A673 (cell line): Measurements from ENCODE around the gene C3orf22. TPM values are rescaled to one million over a fixed set of nuclear protein-coding genes. Genes with fewer than 3 reads are reported as not detected.
"Not testable (repeated sequence)": the region's sequence is repeated elsewhere in the genome, so short reads cannot be mapped to it uniquely, and the experiment has no call there.

Source experiments
- BruUV-seq: library from RNA; stranded (reverse); fragments of 400-500 nt; replicated peaks from 2 replicates; lab custom pipeline; 2021; lab: Mats Ljungman, UMichigan
- CTCF ChIA-PET: fragments of 300-600 bp; sonication (Branson Sonifier 250); formaldehyde crosslinking; loops from one replicate; lab custom pipeline; 2022; ENCODE audit warnings: antibody characterized with exemption; lab: Charles Lee
- POLR2A ChIA-PET: fragments of 300-600 bp; sonication (Branson Sonifier 250); formaldehyde crosslinking; loops from one replicate; lab custom pipeline; 2022; ENCODE audit warnings: antibody characterized with exemption; ENCODE audit not compliant: low non-redundant PET; lab: Charles Lee
- DNase-seq: peaks from one replicate; pipeline ENCODE4 v3.0.0-alpha.2; 2015; ENCODE audit warnings: low spot score
- H3K27ac ChIP-seq: fragments of 200-600 bp; sonication (generic); 2 replicates; pipeline ENCODE4 v1.5.1; 2016; ENCODE audit warnings: mixed run types, low read depth, mild to moderate bottlenecking, mixed read lengths, antibody characterized with exemption, low read length; ENCODE audit not compliant: poor library complexity, severe bottlenecking
- H3K27me3 ChIP-seq: fragments of 200-600 bp; sonication (generic); replicated peaks from 2 replicates; pipeline ENCODE4 v1.6.1; 2017; ENCODE audit warnings: mixed run types, low read depth, mild to moderate bottlenecking, mixed read lengths, antibody characterized with exemption, low read length; ENCODE audit not compliant: insufficient read depth, poor library complexity
- H3K36me3 ChIP-seq: fragments of 200-600 bp; sonication (generic); 2 replicates; pipeline ENCODE4 v1.6.1; 2016; ENCODE audit warnings: mixed run types, mild to moderate bottlenecking, mixed read lengths, antibody characterized with exemption, low read length; ENCODE audit not compliant: insufficient read depth, poor library complexity, severe bottlenecking
- H3K4me1 ChIP-seq: fragments of 200-600 bp; sonication (generic); 2 replicates; pipeline ENCODE4 v1.6.1; 2017; ENCODE audit warnings: mixed run types, mild to moderate bottlenecking, mixed read lengths, antibody characterized with exemption, low read length; ENCODE audit not compliant: insufficient read depth, poor library complexity, severe bottlenecking
- H3K4me3 ChIP-seq: fragments of 200-600 bp; sonication (generic); 2 replicates; pipeline ENCODE4 v1.5.1; 2016; ENCODE audit warnings: low read depth, mixed run types, mild to moderate bottlenecking, mixed read lengths, low read length; ENCODE audit not compliant: poor library complexity, severe bottlenecking
- H3K9me3 ChIP-seq: fragments of 200-600 bp; sonication (generic); 2 replicates; pipeline ENCODE4 v1.6.1; 2016; ENCODE audit warnings: mixed run types, low read depth, mild to moderate bottlenecking, mixed read lengths, antibody characterized with exemption, low read length; ENCODE audit not compliant: poor library complexity, severe bottlenecking
- CTCF ChIP-seq: fragments of 300-800, 200-600 bp; sonication (generic); conservative IDR thresholded peaks from 2 replicates; pipeline ENCODE4 v1.5.1; 2017; ENCODE audit warnings: low read depth, mild to moderate bottlenecking, antibody characterized with exemption, low read length, moderate library complexity, mixed read lengths
- EZH2 ChIP-seq: fragments of 200-600 bp; sonication (generic); IDR thresholded peaks from 2 replicates; pipeline ENCODE4 v1.6.1; 2017; ENCODE audit warnings: borderline replicate concordance, low read depth, mild to moderate bottlenecking, mixed read lengths, antibody characterized with exemption, low read length; ENCODE audit not compliant: poor library complexity, severe bottlenecking
- intact Hi-C: fragments of 100-400 bp; cut with micrococcal nuclease; formaldehyde crosslinking; loops from one replicate; pipeline ENCODE4 v1.10.0; 2022; ENCODE audit not compliant: unreplicated experiment
- total RNA-seq: library from RNA; stranded (reverse); gene quantifications from 2 replicates; pipeline ENCODE4 v1.2.3, GENCODE V29; 2021

Gene C3orf22
- total RNA-seq, 1 experiment from 2014 or later = not detected

GRCh38 chr3:126604691-126605090 is 46.0 kb upstream of the C3orf22 start:
- CTCF ChIA-PET = no interaction called here
- TF ChIP-seq EZH2 = no peak
- TF ChIP-seq CTCF = no peak
- no peak overlapping the region for H3K4me3 ChIP-seq
- no peaks in the 10 kb centered on the region for H3K9me3 ChIP-seq
- intact Hi-C loops = no loop called here
- POLR2A ChIA-PET = no interaction called here
- no peaks in the 10 kb centered on the region for H3K36me3 ChIP-seq
- BruUV-seq = no TSS peak
- no peaks in the 10 kb centered on the region for H3K4me1 ChIP-seq
- H3K27ac ChIP-seq = no peak overlapping the region
- no peak for DNase-seq
- no peaks in the 10 kb centered on the region for H3K27me3 ChIP-seq

GRCh38 chr3:126599101-126599500 is 40.4 kb upstream of the C3orf22 start:
- H3K9me3 ChIP-seq = peaks cover 13% of the 10 kb centered on the region
- no peaks in the 10 kb centered on the region for H3K27me3 ChIP-seq
- ChIA-PET CTCF (no interaction called here), POLR2A (no interaction called here)
- no peak for TF ChIP-seq EZH2
- TF ChIP-seq CTCF = no peak
- H3K36me3 ChIP-seq = no peaks in the 10 kb centered on the region
- H3K27ac ChIP-seq = no peak overlapping the region
- H3K4me3 ChIP-seq = no peak overlapping the region
- no TSS peak for BruUV-seq
- no peak for DNase-seq
- intact Hi-C loops = no loop called here
- no peaks in the 10 kb centered on the region for H3K4me1 ChIP-seq

DNA sequence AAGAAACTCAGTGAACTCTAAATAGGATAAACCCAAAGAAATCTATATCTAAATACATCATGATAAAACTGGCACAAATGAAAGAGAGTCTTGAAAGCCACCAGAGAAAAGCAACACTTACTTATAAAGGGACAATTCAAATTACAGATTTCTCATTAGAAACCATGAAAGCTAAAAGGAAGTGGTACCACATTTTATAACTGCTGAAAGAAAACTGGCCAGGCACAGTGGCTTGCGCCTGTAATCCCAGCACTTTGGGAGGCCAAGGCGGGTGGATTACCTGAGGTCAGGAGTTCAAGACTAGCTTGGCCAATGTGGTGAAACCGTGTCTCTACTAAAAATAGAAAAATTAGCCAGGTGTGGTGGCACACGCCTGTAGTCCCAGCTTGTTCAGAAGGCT is 36.7 kb upstream of the C3orf22 start:
- H3K4me3 ChIP-seq, intact Hi-C loops, DNase-seq, BruUV-seq, H3K27me3 ChIP-seq, CTCF ChIA-PET, H3K4me1 ChIP-seq, H3K36me3 ChIP-seq, H3K27ac ChIP-seq, POLR2A ChIA-PET: not testable (repeated sequence)
- peaks cover 13% of the 10 kb centered on the region for H3K9me3 ChIP-seq

GRCh38 chr3:126591515-126591914 is 32.8 kb upstream of the C3orf22 start:
- H3K27me3 ChIP-seq, intact Hi-C loops, POLR2A ChIA-PET, H3K4me3 ChIP-seq, H3K4me1 ChIP-seq, BruUV-seq, H3K36me3 ChIP-seq, CTCF ChIA-PET, DNase-seq, H3K27ac ChIP-seq: not testable (repeated sequence)
- peaks cover 13% of the 10 kb centered on the region for H3K9me3 ChIP-seq
